Ishikawa (cell line): ENCODE measurements around the gene ZNF518B.

Source experiments
- TCF12 ChIP-seq: IDR thresholded peaks from 2 replicates; pipeline ENCODE4 v1.6.1; 2012; ENCODE audit warnings: low read depth
- TF ChIP-seq, protein P1 (sequence below): IDR thresholded peaks from 2 replicates; pipeline ENCODE4 v1.6.1; 2012
- TF ChIP-seq, protein P2 (sequence below): IDR thresholded peaks from 2 replicates; pipeline ENCODE4 v1.6.1; 2012

DNA sequence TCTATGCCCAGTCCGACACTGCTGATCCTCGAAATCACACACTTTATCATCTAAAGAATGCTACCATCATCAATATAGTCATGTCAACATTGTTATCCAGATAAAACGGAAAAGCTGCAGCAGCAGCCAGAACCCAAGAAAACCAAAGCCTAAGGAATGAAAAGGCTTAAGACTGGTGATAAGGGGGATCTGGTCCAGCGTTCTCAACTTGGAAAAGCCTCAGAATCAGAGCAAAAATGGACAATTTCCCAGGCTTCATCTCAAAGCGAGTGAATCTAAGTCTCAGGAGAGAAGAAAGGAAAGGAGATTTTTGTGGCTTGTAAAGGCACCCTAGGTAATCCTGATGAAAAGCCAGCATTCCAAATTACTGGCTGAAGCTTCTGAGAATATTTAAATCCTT is 8.2 kb downstream of the ZNF518B start:
- TF ChIP-seq, protein P1, sequence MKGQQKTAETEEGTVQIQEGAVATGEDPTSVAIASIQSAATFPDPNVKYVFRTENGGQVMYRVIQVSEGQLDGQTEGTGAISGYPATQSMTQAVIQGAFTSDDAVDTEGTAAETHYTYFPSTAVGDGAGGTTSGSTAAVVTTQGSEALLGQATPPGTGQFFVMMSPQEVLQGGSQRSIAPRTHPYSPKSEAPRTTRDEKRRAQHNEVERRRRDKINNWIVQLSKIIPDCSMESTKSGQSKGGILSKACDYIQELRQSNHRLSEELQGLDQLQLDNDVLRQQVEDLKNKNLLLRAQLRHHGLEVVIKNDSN, result no peak
- TF ChIP-seq TCF12, result no peak
- TF ChIP-seq, protein P2, sequence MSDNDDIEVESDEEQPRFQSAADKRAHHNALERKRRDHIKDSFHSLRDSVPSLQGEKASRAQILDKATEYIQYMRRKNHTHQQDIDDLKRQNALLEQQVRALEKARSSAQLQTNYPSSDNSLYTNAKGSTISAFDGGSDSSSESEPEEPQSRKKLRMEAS, result no peak
